ENCODE measurements around the gene MRPS23. TPM values are rescaled to one million over a fixed set of nuclear protein-coding genes. Genes with fewer than 3 reads are reported as not detected.

MRPS23 gene
- total RNA-seq: 22.0 and 24.0 TPM in 2 replicates

DNA sequence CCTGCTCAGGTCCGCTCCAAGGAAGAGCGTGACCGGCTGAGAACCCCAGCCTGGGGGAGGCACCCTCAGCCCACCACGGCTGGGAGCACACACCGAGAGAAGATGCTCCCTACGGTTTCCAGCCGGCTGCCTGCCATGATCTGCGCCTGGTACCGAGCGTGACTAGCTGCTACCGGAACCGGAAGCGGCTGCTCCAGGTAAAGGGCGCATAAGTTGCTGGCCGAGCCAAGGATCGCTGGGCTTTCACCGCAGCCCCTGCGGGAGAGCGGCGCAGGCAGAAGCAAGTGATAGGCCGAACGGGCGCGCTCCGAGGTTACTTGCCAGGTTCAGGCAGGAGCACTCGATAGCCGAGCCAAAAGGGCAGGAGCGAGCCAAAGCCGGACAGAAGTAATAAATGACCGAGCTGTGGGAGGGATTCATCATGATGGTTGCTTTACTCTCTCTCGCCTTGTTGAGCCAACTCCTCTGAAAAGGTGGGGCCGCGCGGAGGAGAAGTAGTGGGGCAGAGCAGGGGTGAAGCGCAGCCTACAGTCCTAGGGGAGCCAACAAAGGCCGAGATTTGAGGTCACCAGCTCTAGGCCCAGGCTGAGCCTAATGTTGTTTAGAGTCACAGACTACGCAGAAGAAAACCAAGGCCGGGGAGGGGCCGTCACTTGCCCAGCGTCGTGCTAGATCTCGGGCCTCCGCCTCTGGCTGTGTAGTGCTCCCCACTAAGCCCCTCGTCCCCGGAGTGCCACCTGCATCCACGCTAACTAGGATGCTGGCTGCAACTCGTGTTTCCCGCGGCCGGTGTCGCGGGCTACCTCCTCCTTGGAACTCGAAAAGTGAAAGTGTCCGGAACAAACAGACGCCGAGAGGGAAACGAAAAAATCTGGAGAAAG, at the start of gene MRPS23:
MRPS23 (minus strand) TSS at position 171 of the 881 bp plus-strand sequence; CDS start at position 137, 34 bp downstream.
- peak; percentile 99 for DNase-seq (ENCODE audit: low read depth in 2 of 2)

DNA sequence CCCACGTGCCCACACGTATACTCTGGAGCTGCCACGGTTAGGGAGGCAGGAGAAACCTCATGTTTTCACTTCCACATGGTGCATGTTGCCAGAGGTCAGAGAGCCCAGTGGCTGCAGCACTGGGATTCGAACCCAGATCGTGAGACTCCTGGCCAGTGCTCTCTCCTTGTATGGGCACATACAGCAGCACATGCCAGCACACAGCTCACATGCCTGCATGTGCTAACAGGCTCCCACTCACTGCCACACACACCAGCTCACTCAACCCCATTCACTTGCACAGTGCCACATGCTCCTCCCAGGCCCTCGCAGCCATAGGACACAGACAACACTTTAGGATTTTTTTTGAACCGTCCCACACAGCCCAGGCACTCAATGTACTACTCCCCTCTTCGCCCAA, 49.5 kb upstream of the MRPS23 start:
- no peak for DNase-seq (ENCODE audit: low read depth in 2 of 2)

DNA sequence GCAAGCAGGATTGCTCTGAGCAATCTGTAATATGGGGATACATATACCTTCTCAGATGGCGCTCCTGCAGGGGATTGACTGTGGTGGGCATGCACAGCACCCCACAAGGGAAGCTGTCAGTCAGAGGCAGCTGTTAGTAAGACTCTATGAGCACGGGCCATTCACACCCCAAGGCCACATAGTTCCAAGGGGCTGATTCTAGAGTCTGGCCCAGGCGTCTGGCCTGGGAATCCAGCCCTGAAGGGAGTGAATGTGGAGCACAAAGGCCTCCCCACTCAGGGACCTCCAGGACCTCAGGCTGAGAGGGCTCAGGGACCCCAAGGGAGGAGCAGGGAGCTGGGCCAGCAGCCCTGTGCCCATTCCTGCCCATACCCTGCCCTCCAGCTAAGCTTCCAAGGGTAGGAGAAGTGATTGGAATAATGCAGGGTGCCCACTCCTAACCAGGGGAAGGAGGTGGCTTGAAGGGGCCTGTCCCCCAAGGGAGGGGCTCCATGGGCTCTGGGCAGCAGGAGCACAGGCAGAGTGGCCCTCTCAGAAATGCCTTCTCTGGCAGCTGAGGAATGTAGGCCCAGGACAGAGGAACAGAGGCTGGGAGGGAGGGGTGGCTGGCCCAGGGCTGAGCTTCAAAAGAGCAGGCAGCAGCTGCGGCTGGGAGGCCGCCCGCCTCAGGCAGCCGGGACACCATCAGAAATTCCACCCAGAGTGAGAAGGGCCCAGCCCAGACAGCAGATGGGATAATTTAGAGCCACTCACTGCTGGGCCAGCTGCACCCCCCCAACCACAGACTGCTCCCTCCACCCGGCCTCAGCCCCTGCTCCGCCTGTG, 48.9 kb upstream of the MRPS23 start:
- DNase-seq (ENCODE audit: low read depth in 2 of 2): no peak

DNA sequence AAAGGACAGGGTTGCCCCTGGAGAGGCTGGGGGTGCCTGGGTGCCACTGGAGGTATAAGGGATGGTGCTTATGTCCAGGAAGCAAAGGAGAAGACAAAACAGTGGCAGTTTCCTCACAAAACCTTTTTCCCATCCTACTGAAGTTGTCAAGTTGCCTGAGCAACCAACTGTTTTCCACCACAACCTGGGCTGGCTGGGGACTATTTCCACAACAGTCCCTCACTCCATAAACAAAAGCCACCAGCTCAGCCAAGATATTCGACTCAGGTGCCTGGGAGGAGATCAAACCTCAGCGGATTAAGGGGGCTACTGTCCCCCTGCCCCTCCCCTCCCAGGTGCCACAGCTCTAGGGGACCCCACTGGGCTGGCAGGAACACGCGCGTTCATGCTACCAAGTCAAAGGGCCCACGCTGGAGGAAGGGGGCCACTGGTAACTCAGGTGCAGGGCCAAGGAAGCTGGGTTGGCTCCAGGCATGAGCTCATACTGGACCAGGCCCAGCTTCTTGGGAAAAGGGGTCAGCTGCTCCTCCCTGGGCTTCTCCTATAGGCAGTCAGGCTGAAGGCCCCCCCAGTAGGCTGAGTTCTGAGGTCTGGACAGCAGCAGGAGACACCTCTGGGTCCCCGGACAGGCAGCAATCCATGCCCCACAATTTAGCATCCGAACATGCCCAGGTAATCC, 45.7 kb upstream of the MRPS23 start:
- peak; percentile 46 to 69 for DNase-seq (ENCODE audit: low read depth in 2 of 2)

DNA sequence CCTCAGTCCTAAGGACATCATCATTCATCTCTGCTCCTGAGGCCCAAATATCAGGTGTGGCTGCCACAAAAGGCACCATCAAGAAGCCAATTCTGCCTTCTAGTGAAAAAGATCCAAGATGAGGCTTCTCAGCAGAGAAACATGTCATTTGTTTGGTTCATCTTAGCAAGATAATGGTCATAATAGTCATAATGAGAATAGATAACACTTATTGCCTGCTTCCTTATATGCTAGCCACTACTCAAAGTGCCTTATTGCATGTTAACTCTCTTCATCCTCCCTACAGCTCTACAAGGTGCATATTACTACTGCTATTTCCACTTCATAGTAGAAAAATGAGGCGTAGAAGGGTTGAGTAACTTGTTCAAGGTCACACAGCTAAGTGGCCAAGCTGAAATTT, 45.0 kb upstream of the MRPS23 start:
- no peak for DNase-seq (ENCODE audit: low read depth in 2 of 2)

DNA sequence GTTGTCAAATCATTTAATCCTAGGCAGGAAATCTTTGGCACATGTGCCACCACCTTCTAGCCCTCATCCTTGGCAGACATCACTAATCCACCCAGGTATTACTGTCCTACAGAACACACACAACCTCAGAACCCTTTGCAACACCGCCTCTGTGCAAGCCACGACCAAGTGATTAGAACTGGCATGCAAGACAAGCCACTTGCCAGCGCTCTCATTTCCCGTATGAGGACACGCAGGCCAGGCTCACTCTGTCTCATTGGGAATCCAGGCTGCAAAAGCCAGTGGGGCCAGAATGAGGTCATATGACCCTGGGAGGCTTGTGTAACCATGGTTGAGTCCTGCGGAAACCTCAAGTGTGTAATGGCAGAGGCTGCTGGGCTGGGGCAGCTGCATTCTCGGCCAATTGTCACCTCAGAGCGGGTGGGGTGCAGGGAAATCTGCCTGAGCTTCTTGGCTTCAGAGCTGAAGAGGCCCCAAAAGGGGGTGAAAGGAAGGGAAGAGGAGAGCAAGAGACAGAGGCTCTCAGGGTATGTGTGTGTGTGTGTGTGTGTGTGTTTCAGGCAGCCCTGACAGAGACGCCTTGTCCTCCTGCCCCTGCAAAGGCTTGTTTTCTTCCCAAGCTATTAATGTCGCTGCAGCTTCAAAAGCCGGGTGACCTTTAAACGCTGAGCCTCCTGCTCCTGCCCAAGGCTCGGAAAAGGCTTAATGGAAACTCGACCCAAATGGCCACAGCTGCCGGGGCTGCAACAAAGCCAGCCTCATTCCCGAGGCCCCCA, 43.2 kb upstream of the MRPS23 start:
- peak; percentile 72 to 96 for DNase-seq (ENCODE audit: low read depth in 2 of 2)

DNA sequence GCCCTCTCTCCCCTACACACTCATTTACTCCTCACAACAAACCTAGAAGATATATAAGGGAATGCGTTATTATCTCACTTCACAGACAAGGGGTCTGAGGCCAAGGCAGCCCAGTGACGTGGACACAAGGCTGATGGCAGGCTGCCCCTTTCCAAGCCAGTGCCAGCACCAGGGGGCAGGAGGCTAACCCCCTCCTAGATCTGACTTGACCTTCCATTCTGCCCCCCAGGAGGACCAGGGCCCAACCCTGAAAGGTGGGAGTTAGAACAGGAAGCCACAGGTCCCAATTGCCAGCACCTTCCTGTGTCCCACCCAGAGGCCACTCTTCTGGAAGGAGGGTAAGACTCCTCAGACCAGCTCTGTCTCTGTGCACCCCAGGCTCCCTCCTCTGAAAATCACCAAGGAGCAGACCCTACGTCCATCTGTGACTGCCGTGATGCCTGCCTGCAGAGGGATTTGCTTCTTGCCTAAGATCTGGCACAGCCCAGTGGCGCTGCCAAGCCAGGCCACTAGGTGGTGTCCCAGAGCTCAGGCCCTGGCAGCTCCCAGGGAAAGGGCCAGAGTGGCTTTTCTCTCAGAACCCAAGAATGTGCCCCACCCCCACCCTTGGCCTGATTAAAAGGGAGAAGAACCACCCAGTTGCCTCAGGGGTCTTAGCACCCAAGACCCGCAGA, 42.4 kb upstream of the MRPS23 start:
- DNase-seq (ENCODE audit: low read depth in 2 of 2): peak; percentile 81 to 87

DNA sequence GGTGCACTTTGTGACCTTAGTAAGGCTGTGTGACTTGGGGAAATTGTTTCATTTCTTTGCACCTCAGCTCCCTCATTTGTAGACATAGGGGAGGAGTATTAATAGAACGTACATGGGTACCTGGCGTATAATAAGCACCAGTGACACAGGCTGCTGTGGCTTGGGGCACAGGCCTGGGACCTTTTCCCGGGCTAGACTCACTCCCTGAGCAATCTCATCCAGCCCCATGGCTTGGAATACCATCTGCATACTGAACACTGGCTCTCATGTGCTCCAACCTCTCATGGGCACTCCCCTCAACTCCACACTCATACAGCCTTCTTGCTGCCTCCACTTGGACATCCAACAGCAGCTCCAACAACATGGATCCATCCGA, 41.0 kb upstream of the MRPS23 start:
- no peak for DNase-seq (ENCODE audit: low read depth in 2 of 2)

DNA sequence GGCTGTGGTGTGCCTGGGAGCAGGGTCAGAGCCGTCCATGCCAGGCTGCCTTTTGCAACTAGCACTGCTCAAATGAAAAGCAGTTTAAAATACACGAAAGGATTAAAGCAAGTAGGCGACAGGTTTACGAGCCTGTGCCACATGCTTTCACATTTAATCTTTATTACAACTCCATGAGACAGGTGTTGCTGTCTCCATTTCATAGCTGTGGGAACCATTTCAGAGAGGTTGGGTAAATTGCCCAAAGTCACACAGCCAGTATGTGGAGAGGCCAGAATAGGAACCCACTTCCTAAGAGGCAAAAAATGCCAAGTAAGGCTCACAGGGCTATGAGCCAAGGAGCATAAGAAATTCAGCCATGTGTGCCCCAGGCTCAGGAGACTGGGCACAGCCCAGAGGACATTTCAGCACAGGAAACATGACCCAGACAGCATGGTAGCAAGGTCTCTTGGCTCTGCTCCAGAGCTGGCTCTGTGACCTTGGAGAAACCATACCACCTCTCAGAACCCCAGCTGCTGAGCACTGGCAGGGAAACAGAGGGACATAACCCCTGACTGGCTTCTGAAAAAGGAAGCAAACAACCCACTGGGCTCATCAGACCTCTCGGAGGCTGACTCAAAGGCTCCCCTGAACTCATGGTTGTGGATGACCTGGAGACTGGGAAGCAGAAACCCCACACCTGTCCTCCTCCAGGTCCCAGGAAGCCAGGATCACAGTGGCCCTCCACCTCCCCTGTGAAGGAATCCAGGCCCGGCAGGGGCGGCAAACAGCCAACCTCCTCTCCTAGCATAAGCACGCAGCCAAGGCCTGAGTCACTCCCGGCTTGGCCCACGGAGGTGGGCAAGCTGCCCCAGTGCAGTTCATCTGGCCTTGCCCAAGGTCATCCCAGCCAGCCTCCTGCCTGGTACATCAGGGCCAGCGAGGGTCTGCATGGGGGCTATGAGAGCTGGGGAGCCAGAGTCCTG, 40.3 kb upstream of the MRPS23 start:
- peak; percentile 33 to 71 for DNase-seq (ENCODE audit: low read depth in 2 of 2)

DNA sequence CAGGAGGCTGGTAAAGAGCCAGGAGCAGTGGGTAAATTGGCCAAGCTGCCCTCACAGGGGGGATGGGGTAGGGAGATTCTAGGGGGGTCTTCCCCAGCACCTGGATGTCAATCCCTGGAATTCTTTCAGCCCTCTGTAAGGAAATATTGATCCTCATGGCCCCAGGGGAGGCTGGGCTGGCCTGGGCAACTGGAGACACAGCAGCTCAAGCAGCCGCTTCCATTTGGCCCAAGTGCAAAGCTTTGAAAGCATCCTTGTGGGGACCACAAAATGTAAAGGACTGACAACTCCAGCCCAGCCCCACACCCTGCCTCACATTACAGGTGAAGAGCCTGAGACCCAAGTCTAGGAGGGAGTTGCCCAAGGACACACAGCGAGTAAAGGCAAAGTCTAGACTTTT, 39.4 kb upstream of the MRPS23 start:
- DNase-seq (ENCODE audit: low read depth in 2 of 2): no peak

DNA sequence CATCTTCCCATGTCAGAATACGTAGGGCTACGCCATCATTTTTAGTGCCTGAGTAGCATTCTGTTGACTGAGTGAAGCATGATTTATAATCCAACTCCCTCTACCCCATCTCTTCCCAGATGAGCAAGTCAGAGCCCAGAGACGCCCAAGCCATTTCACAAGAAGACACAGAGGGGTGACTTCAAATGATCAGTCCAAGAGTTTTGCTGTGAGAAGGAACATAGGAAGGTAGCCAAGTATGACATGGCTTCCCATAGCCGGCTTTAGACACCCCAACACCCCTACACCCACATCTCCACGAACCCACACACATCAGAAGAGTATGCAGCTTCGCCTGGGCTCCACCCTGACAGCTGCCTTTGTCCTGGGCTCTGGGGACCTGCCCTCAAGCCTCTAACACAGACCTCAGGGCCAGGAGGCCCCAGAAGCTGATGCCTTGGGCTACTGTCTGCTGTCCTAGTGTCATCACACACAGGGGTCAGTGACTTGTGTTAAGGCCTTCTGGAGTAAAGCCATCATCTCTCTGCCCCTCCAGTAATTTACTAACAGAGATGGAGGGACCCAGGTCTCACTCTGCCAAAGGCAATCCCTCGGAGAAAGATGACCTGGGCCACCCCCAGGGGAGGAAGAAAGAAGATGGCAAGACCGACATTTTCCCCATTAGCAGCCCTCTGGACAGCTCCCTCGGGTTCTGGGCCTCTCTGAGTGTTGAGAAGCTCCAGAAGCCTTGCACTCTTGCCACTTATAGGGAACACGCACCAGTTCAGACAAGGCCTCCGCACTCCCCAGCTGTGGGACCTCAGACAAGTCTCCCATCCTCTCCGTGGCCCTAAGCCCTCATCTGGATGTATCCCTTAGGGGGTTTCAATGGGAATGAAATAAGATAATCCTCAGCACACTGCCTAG, 38.7 kb upstream of the MRPS23 start:
- DNase-seq (ENCODE audit: low read depth in 2 of 2): no peak

DNA sequence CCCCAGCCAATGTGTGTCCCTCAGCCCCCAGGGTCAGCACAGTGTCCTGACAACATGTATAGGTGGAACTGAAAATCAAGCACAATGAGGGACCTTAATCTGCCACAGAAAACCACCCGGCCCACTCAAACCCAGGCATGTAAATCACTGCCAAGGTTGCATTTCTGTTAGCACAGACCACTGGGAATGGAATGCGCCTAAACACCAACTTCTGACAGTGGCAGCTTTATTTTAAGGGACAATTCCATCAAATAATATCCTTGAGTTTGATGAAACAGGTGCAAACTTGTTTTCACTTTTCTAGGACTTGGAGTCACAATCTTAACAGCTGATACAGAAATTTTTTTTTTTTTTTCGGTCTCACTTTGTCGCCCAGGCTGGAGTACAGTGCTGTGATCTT, 37.3 kb upstream of the MRPS23 start:
- no peak for DNase-seq (ENCODE audit: low read depth in 2 of 2)

DNA sequence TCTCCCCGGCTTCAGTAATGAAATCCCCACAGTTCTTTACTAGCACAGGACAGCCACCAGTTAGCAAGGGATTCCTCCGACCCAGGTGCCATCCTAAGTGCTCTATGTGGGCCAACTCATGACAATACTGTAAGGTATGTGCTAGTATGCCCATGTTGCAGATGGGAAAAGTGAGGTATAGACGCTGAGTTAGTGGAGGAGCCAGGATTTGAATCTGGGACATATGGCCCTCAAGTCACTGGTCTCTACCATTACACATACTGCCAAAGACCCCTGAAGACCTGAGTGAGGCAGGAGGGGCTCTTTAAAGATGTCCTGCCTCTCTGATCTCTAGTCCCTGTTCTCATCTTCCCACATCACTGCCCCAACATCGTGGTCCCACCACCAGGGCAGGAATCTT, 36.2 kb upstream of the MRPS23 start:
- no peak for DNase-seq (ENCODE audit: low read depth in 2 of 2)

DNA sequence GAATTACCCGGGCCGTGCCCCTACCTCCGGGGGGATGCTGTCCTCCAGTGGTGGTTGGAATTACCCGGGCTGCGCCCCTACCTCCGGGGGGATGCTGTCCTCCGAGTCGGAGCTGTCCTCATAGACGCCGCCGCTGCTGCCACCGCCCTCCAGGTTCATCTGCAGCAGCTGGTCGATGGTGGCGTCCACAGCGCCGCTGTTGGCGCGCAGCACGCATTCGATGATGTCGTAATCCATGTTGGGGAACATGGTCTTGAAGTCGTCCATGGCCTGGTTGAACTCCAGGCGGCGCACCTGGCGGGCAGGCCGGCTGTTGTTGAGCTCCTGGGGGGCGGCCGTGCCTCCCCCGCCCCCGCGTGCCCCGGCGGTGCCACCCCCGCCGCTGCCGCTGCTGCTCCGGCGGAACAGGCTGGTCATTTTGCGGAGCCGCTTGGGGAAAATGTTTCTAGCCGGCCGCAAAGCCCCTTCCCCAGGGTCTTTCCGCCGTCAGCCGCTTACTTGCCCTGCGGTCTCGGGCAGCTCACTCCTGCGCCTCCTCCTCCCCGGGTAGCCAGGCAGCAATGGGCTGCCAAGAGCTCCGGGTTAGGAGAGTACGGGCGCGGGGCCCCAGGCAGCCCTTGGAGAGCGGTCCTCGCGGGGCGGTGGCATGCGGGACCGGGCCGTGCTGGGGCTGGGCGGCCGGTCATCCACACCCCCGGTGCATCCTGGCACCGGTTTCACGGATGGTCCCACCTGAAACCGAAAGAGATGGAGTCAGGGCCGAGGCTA, 35.5 kb upstream of the MRPS23 start:
- no peak for DNase-seq (ENCODE audit: low read depth in 2 of 2)

DNA sequence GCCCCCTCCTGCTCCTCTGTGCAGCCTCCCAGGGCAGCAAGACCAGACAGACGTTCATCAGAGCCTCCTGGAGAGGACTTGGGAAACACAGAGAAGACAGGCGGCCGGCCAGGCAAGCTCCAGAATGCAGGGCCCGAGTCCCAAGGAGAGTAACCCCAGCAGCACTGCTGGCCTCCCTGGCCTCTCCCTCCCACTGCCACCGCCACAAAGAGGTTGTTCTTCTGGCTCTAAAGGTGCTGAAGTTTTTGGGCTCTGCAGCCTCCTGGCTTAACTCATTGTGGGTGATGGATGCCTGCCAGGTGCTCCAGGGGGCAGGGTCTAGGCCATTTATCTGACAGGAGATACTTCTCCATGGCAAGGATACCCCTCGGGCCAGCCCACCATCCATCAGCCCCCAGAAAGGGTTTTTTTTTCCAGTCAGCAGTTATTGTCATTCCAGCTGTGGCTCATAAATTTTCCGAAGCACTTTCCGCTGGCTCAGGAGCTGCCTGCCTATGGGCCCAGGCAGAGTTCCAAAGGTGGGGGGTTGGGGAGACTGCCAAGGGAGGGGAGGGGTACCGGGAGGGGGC, 32.0 kb upstream of the MRPS23 start:
- peak in 1 of 2 donors; percentile 57 for DNase-seq (ENCODE audit: low read depth in 2 of 2)

DNA sequence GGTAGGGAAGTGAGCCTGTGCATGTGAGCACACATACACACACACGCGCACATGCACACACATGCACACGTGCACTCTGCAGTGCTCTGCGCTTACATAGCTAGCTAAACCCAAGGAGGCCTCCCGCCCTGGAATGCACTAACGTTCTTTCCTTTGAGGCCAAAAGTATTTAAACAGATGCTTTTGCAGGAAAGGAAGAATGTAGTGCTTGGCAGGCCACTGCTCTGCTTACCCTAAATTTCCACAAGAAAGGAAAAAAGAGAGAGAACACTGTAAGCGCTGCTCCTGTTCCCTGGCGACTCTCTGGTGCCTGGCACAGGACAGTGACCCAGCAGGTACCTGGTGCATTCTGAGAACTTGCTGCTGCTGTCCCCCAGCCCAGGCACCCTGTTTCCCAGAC, 31.3 kb upstream of the MRPS23 start:
- no peak for DNase-seq (ENCODE audit: low read depth in 2 of 2)

DNA sequence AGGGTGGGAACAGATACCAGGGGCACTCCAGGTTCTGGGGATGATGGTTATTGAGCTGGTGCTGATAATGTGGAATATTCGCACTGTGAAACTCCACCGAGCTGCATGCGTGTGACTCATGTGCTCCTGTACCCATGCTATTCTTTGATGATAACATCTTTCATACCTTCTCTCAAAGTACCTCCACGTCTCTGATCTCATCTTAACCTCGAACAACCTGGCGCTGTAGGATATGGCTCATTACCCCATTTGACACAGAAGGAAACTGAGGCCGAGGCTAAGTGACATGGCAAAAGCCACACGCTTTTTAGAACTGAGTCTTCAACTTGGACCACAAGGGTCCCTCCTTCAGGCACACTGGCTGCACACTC, 30.2 kb upstream of the MRPS23 start:
- DNase-seq (ENCODE audit: low read depth in 2 of 2): no peak

Measured in lung microvascular endothelial cell (primary cell).